GM18498 (cell line): ENCODE measurements around the gene STN1.

Source experiments
- ATAC-seq: cut with Tn5 transposase; IDR thresholded peaks from one replicate; pipeline ENCODE4 v1.9.1; 2021; ENCODE audit warnings: mild to moderate bottlenecking, moderate library complexity; ENCODE audit not compliant: unreplicated experiment

STN1 gene

DNA sequence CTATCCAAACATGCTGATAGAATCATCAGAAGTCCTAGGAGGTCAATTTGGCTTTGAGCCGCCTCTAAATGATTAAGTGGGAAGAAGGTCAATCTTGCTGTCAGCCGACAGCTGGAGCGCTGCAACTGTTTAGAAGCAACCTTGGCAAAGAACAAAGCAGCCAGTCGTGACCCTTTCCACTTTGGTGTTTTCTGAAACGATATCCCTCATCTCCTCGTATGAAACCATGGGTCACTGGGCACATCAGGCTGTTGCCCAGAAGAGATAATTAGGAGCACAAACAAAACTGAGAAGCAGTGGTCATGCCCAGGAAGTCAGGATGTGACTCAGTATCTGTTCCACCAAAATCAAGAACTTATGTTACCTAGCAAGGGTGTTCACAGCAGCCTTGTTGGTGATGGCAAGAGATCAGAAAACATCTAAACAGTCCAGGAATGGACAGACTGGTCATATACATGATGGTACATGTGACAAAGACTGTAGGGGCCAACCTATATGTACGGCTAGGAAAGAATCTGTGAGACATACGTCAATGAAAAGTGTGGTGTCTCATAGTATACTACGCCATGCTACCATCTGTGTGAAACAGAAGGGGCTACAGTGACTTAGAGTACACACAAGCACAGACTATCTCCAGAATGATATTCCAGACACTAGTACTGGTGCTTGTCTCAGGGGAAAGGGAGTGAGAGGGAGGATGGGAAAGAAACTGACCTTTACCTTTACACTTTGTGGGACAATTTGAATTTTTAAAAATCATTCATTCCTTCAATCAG is 22.4 kb downstream of the STN1 start:
- no peak for ATAC-seq

DNA sequence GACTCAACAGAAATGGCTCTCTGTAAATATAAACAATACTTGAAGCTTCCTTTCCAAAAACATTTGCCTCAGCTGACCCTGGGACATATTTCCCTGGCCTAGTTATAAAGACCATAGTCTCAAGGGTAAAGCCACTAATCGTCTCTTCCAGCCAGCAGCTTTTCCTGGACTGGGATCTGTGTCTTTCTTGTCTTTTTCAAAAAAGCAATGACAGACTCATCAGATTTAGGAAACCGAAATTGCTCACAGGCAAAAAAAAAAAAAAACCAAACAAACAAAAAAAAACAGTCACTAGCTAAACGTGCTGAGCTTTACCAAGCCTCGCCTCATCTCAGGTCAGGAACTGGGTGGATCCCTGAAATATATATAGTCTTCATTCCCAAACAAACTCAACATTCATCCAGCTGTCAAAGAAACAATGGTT is 23.5 kb downstream of the STN1 start:
- no peak for ATAC-seq

DNA sequence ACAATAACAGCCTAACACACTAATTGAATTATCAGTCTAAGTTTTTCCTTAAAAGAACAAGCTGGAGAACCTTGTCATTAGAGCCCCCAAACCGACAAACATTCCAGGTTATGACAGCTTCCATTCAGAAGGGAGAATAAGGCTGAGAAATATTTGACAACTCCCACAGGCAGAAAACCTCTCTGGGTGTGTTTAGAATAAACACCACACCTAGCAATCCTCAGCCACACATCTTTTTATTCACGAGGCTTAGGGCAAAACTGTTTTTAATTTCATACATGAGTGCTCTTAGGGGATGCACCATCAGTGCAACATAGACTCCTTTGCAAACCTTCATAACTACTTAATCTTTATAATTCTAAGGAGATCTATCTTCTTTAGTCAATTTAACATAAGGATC is 24.2 kb downstream of the STN1 start:
- no peak for ATAC-seq

DNA sequence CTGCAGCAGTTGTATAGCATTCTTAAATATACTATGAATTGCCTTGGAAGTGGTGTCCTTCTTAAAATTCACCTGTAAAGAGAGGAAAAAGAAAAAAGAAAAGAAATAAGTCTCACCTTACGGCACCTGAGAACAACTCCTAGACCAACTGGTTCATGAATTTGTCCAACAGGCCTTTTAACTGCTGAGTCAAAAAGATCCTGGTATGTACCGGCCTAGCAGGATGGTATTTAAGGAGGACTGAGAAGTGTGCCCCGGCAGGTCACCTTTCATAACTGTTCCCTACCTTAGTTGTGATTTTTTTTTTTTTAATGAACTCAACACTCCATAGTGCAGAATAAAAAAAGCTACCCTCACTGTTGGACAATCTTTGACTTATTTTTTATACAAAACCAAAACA is 25.8 kb downstream of the STN1 start:
- no peak for ATAC-seq

DNA sequence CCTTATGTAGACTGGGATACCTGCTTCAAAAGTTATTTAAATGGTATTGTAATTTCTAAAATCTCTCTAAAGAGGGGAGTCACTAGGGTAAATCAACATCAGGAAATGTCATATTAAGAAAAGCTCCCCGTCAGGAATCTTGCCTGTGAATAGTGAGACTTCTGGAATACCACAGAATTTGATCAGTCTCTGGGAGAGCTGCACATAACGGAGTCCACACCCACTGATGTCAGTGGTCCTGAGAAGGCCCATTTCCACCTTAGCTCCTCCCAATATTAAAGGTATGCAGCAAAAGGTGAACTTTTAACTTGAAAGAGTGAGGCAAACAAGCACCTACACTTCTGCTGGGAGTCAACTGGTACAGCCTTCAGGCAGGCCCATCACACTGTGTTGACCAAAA is 27.3 kb downstream of the STN1 start:
- no peak for ATAC-seq

DNA sequence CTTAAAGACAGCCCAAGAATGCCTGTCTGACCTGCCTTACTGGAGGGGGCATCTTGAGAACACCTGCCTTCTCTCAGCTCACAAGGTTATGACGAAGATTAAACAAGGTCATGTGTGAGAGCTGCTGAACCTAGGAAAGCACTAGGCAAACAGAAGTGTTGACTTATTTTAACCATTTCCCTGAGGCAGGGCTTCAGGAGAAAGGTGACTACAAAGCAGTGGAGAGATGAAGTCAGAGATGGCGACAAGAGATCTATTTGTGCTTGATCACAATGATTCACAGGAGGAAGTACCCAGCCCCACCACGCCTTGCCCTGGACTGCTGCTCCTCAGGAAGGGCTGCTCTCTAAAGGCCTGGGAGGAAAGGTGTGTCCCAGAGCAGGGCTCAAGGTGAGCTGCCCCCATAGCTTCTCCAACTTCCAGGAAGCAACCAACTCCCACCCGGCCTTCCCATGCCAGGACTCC is 27.8 kb downstream of the STN1 start:
- ATAC-seq: no peak

DNA sequence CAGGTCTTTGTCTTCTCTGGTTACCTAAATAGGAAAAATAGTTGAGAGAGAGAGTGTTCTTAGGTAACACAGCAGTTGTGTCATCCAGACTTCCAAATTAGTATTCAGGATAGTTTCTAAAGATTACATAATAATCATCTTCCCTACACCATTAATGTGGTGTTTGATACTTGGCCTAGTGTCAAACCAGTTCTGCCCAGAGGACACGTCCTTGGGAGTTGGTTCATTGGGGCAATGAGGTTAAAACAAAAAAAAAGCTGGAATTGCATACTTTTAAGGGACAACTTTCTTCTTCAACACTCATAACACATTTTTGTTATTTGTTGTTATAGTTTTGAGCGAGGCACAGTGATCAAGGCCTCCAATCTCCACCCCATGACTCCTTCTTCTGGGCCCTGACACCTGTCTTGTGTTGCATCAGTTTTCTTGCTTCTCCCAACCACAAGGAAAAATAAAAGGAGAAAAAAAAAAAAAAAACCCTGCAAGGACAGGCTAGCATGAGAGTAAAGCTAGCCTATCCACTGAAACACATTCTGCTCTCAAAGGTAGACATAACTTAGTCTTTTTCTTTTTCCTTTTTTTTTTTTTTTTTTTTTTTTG is 28.8 kb downstream of the STN1 start:
- ATAC-seq: no peak

DNA sequence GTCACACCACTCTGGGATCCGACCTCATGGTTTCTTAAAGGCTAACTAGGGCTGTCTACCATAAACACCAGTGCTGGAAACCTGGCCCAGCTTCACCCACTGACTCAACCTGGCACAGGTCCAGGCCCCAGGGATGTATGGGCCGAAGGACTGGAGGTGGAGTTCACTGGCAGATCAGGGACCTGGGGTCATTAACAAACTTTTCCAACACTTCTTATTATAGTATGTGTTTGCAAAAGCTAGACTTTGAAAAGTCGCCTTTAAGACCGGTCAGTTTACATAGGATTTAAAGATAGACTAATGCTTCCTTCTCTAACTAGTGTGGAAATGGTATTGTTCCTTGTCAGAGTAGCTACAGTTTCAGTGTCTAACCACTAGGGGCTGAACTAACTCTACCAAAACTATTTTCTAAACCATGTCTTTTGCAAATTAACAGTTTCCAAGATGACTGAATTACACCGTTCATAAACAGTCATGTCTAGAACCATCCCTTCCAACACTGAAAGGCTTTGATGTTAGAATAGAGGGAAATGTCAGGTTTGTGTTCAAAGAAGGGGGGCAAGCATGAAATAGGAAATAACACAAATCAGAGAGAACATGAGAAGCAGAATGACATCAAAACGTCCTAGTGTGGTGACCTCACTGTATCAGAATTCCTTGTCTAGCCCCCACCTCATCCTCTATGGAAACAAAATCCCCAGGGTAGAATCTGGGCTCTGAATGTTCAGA is 29.7 kb downstream of the STN1 start:
- ATAC-seq: peak; percentile 61

DNA sequence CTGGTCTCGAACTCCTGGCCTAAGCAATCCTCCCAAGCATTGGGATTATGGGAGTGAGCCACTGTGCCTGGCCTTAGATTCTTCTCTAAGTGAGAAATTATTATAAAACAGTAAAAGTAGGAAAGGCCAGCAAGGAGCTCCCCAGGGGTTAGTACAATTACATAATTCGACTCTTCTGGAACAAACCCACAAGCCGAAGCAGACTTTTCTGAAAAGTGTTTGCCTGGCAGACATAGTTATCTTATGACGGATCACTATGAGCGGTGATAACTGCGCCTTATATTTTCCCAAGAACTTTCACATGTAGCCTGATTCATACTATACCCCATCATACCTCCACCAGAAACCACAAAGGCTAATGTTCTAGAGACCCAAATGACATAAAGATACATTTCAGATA is 32.4 kb downstream of the STN1 start:
- no peak for ATAC-seq

DNA sequence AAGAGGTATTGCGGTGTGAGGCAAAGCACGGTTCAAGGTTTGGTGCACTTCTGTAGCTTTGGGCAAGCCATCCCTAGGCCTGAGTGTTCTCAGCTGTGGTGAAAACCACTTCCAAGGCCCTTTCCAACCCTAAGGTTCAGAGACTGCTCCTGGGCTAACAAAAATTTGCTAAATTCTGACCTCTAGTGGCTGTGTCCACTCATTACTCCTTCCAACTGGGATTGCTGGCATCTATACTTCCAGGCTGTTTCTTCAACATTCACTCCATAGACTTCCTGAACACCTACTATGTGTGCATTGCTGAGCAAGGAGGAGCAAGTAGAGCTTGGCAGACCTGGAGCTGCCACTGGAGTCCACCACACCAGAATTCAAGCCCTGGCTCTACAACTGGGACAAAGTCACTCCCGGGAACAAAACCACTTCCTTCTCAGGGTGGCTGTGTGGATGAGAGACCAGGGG is 33.3 kb downstream of the STN1 start:
- ATAC-seq: no peak

DNA sequence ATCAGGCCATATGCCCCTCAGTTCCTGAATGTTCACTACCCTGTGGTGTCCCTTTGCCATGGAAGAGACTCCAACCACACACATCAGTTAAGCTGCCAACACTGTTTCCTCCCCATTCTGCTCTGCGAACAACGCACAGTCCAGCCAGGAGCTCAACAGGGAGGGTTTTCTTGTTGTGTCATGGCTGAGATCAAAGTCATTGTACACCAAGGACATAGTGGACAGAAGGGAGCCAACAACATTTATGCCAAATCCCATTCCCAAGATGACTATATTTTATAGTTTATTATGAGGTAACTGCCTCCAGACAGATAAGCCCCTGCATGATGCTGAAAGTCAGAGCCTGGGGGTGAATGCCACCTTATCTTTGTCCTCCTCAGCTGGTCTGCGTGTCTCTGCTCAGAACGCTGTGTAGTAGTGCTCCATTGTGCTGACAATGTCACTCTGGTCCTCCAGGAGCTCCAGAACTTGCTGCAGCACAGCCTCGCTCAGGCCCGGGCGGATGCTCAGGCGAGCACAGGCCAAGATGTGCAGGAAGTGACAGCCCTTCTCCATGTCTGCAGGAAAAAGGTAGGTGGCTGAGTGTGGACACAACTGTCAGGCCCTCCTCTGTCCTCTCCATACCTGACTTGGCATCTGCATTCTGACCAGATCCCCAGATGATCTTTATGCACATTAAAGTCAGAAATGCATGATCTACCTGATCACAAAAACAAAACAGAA is 35.5 kb downstream of the STN1 start:
- ATAC-seq: no peak

DNA sequence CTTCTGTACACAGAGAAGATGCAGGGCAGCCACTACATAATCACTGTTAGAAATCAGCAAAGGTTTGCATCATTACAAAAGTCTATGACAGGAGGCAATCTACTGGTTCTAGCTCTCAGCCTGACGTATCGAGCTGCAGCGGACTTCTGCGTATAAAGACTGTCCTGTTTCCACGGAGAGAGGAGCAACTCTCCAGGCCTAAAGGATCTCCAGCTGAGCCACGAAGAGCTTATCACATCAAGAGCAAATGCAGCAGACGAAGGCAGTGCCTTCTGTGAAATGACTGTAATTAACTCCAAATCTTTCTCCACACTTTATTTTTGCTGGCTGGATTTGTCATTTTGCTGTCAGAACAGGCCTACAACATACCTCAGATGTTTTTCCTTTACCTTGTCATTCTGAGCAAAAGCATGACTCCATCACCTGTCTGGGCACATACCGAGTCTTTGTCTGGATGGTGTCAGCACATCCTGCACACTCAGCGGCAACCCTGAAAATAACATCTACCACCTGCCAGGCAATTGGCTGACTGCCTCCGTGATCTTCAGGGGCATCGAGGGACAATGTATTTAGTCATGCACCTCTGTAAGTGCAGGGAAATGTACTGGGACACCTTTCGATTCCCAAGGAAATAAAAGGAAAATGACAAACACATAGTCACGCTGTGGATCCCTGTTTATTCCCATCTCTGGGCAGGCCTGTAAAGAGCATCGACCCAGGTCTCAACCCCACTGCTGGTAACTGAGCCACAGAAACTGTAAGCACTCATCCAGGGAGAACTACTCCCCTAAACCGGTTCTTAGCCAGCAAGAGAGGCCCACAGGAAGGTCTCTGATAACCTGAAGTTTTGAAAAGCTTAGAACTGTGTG is 36.3 kb downstream of the STN1 start:
- ATAC-seq: no peak

DNA sequence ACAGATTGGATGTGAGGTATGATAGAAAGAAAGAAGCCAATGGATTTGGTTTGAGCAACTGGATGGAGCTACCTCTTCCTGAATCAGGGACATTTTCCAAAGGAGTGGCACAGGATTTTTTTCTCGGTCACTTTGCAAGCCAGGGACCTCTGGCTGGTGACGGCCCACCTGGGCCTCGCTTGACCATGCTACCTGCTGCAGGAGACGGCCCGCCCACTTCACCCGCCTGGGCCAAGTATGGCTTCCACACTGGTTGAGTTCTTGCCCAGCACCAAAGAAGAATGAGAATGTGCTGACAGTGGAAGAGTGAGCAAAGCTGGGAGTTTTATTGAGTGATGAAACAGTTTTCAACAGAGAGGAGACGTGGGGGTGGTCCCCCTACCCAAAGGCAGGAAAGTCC is 38.2 kb downstream of the STN1 start:
- no peak for ATAC-seq

DNA sequence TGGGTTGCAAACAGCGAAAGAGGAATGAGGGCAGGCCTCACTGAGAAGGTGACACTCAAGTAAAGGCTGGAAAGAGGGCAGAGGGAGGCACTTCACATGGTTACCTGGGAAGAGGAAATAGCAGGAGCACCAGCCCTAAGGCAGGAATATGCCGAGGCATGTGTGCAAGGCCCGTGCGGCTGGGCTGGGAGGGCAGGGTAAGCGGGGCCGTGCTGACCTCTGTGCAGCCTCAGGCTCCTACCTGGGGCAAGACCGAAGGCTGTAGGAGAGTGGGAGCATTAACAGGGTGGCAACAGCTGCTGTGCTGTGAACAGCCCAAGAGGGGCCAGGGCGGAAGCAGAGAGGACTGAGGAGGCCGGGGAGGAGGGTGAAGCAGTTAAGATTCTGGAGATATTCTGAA is 38.6 kb downstream of the STN1 start:
- ATAC-seq: no peak

DNA sequence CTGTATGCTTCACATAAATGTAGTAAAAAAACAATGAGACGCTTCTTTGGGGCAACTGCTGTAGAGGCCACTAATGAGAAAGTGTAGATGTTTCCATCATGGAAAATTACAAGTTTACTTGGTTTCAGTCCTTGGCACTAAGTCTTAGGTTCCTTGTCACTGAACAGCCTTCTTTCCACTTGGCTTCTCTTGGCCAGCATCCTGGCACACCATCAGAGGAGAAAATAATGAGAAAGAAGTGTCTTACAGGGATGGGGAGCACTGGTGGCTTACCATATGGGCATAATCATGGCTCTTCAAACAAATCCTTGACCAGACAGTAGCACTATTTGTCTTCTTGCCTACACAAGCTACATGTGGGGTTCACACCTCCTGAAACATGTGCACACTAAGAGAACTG is 40.1 kb downstream of the STN1 start:
- ATAC-seq: no peak

DNA sequence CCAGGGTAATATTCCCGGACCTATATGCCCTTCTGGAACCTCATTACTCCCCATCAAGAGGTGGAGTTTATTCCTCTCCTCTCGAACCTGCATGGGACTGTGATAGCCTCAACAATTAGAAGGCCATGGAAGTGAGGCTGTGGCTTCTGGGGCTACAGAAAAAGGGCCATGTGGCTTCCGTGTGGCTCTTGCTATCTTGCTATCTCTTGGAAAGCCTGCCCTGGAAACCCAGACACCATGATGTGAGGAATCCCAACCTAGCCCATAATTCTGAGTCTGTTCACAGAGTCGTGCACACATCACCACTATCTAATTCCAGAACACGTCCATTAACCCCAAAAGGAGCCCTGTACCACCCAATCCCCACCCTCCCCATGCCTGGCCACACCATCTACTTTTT is 41.8 kb downstream of the STN1 start:
- no peak for ATAC-seq

DNA sequence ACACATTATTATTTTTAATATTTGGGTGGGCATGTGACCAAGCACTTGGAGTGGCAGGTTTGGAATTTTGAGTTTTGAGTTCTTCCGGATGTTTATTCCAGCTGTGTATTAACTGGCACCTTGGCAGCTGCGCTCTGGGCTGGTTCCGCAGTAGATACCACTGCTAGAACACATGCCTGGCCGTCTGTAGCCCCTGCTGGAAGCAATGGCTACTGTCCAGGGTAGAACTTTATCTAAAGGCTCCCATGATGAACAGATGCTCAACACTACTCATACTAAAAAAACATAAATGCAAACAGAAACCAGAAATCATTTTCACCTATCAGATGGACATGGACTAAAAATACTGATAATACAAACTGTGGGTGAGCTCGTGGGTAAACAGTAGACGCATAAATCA is 43.3 kb downstream of the STN1 start:
- no peak for ATAC-seq

DNA sequence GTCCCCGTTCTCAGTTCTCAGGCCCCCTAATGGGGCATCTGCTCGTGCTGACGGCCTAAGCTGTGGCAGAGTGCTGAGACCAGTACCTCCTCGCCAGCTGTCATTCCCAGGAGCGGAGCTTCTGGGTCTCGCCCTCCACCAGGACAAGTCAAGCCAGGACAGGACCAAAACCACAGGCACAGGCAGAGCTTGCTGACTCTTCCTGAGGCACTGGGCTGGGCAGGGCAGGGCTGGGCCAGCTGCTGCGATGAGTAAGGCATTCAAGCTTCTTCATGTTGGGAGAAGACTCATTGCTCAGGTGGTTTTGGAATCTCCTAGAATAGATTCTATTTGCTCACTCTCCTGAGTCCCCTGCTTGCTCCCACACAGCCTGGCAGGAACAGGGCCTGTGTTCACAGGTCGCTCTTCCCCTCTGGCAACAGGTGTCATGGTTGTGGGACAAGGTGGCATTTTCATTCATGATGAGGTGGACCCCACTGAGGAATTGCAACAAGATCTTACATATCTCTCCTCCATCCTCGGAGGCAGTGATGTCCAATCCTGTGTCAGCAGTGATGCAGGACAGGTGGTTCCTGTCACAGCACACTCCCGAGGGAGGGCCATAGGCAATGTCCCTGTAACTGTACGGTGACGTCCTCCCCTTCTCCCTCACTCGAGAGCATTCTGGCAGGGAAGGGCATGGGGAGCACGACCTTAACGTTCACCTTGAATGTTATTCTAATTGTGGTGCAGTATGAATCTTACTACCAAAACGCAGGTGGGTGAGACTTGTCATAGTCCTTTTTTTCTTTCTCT is 45.6 kb downstream of the STN1 start:
- ATAC-seq: no peak

DNA sequence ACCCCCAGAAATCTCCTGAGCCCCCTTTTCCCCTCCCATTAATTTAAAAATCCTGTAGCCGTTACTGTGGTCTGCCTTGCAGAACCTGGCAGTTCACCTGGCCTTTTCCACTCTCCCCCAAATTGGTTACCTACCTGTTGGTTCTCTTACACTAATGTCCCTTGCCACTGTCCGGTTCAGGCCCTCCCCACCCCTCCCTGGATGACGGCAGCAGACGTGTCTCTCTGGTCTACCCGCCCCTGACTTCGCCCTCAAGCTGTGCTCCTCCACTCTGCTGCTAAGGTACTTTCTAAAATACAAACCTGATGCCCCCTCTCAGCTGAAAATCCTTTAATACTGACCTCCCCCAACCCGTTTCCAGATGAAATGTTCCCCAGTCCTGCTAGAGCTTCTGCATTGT is 47.0 kb downstream of the STN1 start:
- no peak for ATAC-seq

DNA sequence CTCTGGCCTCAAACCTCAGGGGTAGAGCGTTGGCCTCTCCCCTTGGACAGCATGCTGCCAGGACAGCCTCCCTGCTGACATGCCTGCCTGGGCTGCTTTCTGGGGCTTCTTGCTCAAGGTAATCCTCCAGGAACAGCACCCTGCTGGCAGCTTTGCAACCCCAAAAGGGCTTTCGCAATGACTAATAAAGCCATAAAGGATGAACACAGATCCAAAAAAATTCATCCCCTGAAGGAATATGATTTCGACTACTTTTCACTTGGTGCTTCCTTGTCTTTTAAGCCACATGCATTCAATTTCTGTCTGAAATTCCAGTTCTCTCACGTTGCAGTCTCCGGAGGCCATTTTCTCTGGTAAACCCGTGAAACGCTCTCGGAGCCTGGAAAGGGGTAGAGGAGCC is 47.5 kb downstream of the STN1 start:
- ATAC-seq: no peak
